ENCODE results near the gene KLHL26. TPM values are rescaled to one million over a fixed set of nuclear protein-coding genes. Genes with fewer than 3 reads are reported as not detected.
A peak's percentile ranks its signal among the peaks of the same experiment; 100 is the strongest.

KLHL26 gene
- total and polyA plus RNA-seq, 2 of the 13 experiments (the other 11 are each of a cell fraction or from before 2014, with no cell fraction given) = 1.5 to 1.7 TPM

- TF ChIP-seq ZBTB43 (CRISPR knock-in tag; conservative IDR thresholded peaks at IDR 0.05) (peak; percentile 50; the same call in 1 of the 2 replicates), RFXAP (CRISPR knock-in tag; IDR thresholded peaks at IDR 0.05; ENCODE audit: borderline replicate concordance) (peak; percentile 40; the same call in 1 of the 2 replicates), ZNF83 (CRISPR knock-in tag; IDR thresholded peaks at IDR 0.05; ENCODE audit: borderline replicate concordance) (no peak), ZNF142 (CRISPR knock-in tag; IDR thresholded peaks at IDR 0.05) (0 out of 2 replicates have a peak, but pooled peaks have one; percentile 31), PPARG (CRISPR knock-in tag; conservative IDR thresholded peaks at IDR 0.05) (peak; percentile 46; the same call in 1 of the 2 replicates), ZNF260 (CRISPR knock-in tag; IDR thresholded peaks at IDR 0.05; ENCODE audit: borderline replicate concordance, low read depth) (no peak), TMF1 (CRISPR knock-in tag; IDR thresholded peaks at IDR 0.05; ENCODE audit: low read depth) (0 out of 2 replicates have a peak, but pooled peaks have one; percentile 40), HMGXB3 (CRISPR knock-in tag; IDR thresholded peaks at IDR 0.05; ENCODE audit: borderline replicate concordance) (no peak), USF2 (IDR thresholded peaks at IDR 0.05; ENCODE audit: low read depth, low read length) (no peak), USF2 (CRISPR knock-in tag; IDR thresholded peaks at IDR 0.05; ENCODE audit: borderline replicate concordance) (no peak), ZNF724P (CRISPR knock-in tag; IDR thresholded peaks at IDR 0.05; ENCODE audit: borderline replicate concordance) (no peak), RFX5 (IDR thresholded peaks at IDR 0.05; ENCODE audit: low read depth, low read length) (0 out of 2 replicates have a peak, but pooled peaks have one; percentile 41), GTF3A (CRISPR knock-in tag; conservative IDR thresholded peaks at IDR 0.05) (no peak), ZNF550 (CRISPR knock-in tag; IDR thresholded peaks at IDR 0.05; ENCODE audit: borderline replicate concordance) (0 out of 2 replicates have a peak, but pooled peaks have one; percentile 12)
These were observed 26.1 kb upstream of the KLHL26 start (continued) for GRCh38 chr19:18610556-18611326.
